ENCODE data around the gene HIVEP3. TPM values are rescaled to one million over a fixed set of nuclear protein-coding genes. Genes with fewer than 3 reads are reported as not detected.

The HIVEP3 gene
- total RNA-seq, 1 experiment from 2014 or later, result 0.55 TPM

- TF ChIP-seq FOXP4 (CRISPR knock-in tag; IDR thresholded peaks at IDR 0.05) (no peak), NR3C1 (CRISPR knock-in tag; conservative IDR thresholded peaks at IDR 0.05; ENCODE audit: low read depth) (no peak)
Measured at GRCh38 chr1:41587791-41588190, 330.9 kb downstream of the HIVEP3 start (continued).

GRCh38 chr1:41586230-41586629 is 332.5 kb downstream of the HIVEP3 start:
- Mint-ChIP-seq H3K4me3 (no peak overlapping the region), H3K27ac (no peak overlapping the region), H3K9me3 (0 out of 2 replicates have a peak, but pooled peaks cover 5% of the 10 kb centered on the region), H3K36me3 (no peaks in the 10 kb centered on the region), H3K4me1 (no peaks in the 10 kb centered on the region), H3K27me3 (ENCODE audit: low read depth) (no peaks in the 10 kb centered on the region; the same call in none of the 2 replicates)
- POLR2A ChIA-PET, result interaction anchor here (0.6 kb wide), 1 partner anchor 38 kb away, joined by 4 read pairs; no protein-coding TSS in a partner anchor
- TF ChIP-seq TP53 (CRISPR knock-in tag; IDR thresholded peaks at IDR 0.05) (no peak), ATF6 (CRISPR knock-in tag; IDR thresholded peaks at IDR 0.05) (no peak), RORB (CRISPR knock-in tag; IDR thresholded peaks at IDR 0.05) (no peak), ARID4B (CRISPR knock-in tag; IDR thresholded peaks at IDR 0.05; ENCODE audit: borderline replicate concordance) (no peak), GRHL2 (CRISPR knock-in tag; IDR thresholded peaks at IDR 0.05; ENCODE audit: insufficient replicate concordance, severe bottlenecking) (no peak)
- no peak for DNase-seq (ENCODE audit: low spot score)
- ATAC-seq, result no peak
- CTCF ChIA-PET, result no interaction called here

- Mint-ChIP-seq H3K36me3 (peaks cover 2% of the 10 kb centered on the region; the same call in 1 of the 2 replicates), H3K4me1 (no peaks in the 10 kb centered on the region), H3K27ac (no peak overlapping the region), H3K4me3 (no peak overlapping the region), H3K27me3 (ENCODE audit: low read depth) (no peaks in the 10 kb centered on the region; the same call in 1 of the 2 replicates), H3K9me3 (peaks cover 3% of the 10 kb centered on the region)
- ChIA-PET CTCF (interaction anchor here (0.6 to 2.0 kb wide), 10 partner anchors 10 to 205 kb away, joined by 3 to 6 read pairs (median 4); no protein-coding TSS in a partner anchor), POLR2A (no interaction called here)
- DNase-seq (ENCODE audit: low spot score) (no peak), ATAC-seq (peak; percentile 55)
- no peak for TF ChIP-seq FOXP4 (CRISPR knock-in tag; IDR thresholded peaks at IDR 0.05)
- TF ChIP-seq E2F1 (CRISPR knock-in tag; IDR thresholded peaks at IDR 0.05), result no peak
- no peak for TF ChIP-seq TEAD1 (CRISPR knock-in tag; IDR thresholded peaks at IDR 0.05)
- TF ChIP-seq NFATC4 (CRISPR knock-in tag; IDR thresholded peaks at IDR 0.05), result no peak
- no peak for TF ChIP-seq MAX (CRISPR knock-in tag; IDR thresholded peaks at IDR 0.05)
- no peak for TF ChIP-seq ZNF232 (CRISPR knock-in tag; IDR thresholded peaks at IDR 0.05)
- no peak for TF ChIP-seq CTCF (IDR thresholded peaks at IDR 0.05)
- TF ChIP-seq ATF6 (CRISPR knock-in tag; IDR thresholded peaks at IDR 0.05), result no peak
Measured at GRCh38 chr1:41583658-41584547, 334.8 kb downstream of the HIVEP3 start.

Data from WTC11 (cell line).